ENCODE measurements around the gene CCDC175.

CCDC175 gene

DNA sequence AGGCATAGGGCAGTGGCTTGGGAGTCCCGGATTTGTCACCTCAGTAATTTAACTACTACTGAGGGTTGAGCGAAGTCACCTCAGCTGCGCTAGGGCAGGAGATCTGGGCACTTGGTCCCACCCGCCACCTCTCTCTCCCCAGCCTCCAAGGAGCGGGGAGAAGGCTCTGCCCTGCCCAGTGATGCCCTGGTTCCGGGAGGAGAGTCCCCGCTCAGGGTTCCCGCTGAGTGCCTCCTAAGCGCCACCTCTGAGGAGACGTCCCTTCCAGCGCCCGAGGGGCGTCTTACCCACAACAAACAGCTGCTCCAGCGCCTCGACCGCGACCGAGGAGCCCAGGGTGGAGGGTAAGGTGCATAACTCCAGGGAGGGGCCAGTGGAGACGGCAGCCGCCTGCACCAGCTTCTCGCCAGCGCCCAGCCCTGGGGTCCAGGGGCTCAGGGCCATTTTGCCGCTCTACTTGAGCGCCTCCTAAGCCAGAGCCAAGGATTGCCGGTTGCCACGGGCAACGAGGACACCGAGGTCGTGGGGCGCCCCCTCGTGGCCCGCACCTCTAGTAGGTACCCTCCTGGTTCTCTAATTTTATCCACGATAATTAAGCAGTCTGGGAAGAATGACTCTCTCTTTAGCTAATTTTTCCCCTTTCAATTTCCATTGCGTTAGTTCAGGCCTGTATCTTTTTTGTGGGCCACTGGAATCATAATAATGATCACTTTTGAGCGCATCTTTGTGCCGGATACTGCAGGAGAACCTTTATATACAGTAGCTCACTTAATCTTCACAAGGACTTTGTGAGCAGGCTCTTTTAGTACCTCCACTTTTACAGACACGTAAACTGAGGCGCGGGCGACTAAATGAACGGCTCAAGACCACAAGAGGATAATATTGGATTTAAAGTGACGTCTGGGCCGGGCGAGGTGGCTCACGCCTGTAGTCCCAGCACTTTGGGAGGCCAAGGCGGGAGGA is at the start of gene CCDC175:
Gene CCDC175, minus strand, starts transcription at position 481 of the 963 bp plus-strand sequence. Its CDS starts 37 bp downstream, at position 444.
- DNase-seq, result peak; percentile 81

DNA sequence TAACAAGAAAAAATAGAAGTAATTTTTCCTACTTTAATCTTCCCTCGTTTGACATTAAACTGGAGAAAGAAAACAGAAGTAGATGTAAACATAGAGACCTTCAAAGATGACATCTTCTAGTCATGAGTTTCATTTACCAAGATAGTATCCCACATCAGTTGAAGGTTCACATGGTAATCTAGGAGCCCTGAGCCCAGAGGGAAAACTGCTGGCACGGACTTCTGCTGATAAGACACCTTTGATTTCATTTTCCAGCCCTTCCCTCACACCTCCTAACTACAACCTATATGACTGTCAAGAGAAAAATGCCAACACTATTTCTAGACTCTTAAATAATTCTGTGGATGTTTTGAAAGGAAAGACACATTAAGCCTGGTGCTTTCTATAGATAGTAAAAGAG is 46.0 kb upstream of the CCDC175 start:
- DNase-seq, result no peak

DNA sequence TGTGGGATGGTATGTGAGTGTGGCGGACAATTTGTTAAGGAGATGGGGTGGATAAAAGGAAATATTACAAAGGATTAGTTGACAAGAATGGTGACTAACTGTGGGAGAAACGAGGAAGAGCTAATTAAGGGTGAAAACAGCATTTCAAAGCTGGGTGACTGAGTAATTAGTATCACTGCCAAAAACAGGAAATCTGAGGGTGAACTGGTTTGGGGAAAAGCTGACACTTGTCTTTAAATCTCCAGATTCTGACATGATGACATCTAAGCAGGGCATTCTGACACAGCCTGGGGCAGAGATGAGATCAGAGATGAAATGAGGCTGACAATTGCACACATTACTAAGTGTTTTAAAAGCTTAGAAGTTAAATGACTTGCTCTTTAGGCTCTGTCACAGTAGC is 42.4 kb upstream of the CCDC175 start:
- no peak for DNase-seq

DNA sequence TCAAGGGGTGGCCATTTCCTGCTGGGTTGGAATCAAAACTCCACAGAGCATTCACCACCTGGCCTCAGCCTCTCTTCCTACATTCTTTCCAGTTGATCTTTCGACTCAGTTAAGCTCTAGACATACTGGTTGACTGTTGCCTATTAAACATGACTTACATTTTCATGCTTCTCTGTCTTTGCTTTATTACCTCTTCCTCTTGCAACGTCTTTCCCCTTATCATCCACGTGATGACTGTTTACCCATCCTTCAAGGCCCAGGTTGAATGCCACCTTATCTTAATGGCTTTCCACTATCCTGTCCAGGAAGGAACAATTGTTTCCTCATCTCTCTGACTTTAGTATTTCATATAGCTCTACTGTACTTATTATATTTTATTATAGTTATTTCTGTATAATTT is 24.4 kb upstream of the CCDC175 start:
- DNase-seq, result no peak

DNA sequence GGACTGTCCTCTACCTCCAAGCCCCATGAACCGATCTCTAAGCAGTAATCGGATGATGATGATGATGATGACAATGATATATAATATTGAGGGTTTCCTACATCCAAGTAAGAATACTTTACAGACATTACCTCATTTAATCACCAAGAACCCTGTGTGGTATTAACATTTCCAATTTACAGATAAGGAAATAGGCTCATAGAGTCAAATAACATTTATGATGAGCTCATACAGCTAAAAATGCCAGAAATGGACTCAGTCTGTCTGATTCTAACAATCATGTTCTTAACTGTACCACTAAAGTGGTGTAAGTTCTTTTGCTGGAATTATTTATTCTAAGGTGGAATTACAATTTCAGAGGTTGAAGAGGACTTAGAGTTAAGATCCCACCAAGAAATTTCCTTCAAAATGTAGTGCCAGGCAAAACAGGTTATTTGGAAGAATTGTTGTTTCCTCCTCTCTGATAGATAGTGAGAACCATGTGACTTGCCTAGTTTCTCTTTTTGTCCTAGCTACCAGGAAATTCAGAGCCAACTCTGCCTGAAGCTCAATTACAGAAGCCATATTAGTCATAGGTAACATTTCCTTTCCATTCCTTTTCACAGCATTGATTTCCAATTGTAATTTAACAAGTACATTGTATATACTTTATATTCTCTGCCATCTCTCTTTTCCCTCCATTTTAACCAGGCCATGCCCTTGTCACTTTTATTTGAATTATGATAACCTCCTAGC is 23.8 kb upstream of the CCDC175 start:
- DNase-seq, result no peak

DNA sequence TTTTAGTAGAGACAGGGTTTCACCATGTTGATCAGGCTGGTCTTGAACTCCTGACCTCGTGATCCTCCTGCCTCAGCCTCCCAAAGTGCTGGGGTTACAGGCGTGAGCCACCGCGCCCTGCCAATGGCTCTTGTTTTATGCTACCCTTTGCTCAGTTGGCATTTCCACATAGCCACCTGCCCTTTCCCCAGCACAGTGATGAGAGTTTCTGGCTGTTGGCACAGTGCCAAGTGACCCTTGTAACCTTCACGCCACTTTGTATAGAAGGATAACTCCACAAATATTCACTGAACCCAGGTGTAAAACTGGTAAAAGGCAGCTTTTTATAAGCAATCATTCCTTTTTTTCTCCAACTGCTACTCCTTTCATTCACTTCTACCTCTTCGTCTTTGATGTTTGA is 18.5 kb upstream of the CCDC175 start:
- DNase-seq, result no peak

DNA sequence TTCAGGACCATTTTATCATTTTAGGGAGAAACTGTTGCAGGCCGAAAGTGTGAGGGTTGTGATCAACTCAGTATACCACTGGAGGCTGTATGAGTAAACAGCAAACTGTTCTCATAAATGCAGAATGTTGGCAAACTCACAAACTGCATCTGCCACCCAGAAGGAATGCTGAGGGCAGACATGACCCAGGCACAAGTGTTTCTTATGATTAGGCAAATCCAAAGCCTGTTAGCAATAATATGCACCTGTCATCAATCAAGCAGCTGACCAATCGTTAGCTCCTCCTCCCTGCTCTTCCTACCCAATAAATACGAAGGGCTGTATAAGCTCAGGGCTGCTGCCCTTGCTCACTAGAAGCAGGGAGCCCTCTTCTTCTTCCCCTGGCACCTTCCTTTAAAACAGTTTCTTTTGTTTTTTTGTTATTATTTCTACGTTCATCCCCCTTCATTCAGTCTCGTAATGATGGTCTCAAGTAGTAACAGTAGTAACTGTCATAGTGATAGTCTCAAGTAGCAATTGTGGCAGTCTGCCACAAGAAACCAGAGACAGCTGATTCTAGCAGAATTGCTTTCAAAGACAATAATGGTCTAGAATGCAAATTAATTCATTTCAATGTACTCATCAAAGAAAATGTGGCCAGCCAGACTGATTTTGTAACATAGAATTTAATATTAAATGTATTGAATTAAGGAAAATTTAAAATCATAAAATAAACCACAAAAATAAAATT is 15.2 kb upstream of the CCDC175 start:
- no peak for DNase-seq

DNA sequence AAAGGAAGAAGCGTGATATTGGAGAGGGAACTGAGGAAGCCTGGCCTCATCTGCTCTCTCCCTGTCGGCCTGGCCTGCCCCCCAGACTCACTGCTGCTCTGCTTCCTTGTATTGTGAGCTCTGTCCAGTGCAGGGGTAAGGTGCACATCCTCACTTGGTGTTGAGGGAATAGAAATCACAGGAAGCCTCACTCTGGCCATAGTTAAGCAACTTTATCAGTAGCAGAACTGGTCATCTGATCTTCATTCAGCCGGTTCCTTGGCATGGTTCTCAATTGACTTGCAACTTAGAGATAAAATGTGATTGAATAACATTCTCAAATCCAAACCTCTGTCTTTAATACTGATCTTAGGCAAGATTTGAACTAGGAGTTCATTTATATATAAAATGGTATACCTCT is 11.5 kb upstream of the CCDC175 start:
- no peak for DNase-seq

DNA sequence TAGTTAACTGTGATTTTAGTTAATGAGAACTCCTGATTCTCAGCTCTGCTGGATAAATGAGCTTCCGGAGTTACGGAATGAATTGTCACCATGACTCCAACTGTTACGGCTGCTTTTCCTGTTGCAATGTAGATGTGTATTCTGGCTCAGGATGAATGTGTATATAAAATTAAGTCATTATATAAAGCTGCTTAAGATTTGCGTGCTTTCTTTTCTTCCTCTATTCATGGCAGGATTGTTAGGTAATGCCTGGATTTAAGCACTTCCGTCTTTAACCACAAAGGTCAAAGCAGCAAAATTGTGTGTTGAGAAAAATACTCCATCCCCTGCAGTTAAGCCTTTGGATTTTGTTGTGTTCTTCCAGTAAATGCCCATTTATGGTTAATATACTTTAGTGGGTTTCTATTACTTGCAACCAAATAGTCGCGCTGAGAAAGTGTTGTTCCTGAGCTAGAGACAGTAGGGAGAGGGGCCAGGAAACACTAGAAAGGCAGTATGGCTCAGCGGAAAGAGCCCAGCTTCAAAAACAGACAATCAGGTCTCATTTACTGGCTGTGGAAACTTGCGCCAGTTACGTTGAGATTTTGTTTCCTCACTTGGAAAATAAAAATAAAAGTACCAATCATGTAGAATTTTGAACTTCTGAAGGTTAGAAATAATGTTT is 9.4 kb upstream of the CCDC175 start:
- DNase-seq, result no peak

DNA sequence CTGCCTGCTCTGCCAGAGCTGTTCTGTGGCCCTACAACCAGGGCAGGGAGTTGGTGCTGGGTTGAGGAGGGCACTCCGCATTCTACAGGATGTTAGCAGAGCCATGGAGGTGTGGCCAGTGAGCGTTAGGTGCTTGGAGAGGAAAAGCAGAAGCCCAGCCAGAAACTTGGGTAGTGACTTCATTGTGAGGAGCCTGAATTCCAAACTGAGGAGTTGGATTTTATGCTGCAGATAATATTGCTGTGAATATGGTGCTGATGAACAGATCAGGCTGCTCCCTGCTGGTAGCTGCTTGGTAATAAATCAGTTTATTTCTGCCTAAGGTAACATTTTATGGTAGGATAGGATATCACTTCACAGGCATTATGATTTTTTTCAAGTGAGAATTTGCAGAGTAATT is 7.1 kb upstream of the CCDC175 start:
- no peak for DNase-seq

DNA sequence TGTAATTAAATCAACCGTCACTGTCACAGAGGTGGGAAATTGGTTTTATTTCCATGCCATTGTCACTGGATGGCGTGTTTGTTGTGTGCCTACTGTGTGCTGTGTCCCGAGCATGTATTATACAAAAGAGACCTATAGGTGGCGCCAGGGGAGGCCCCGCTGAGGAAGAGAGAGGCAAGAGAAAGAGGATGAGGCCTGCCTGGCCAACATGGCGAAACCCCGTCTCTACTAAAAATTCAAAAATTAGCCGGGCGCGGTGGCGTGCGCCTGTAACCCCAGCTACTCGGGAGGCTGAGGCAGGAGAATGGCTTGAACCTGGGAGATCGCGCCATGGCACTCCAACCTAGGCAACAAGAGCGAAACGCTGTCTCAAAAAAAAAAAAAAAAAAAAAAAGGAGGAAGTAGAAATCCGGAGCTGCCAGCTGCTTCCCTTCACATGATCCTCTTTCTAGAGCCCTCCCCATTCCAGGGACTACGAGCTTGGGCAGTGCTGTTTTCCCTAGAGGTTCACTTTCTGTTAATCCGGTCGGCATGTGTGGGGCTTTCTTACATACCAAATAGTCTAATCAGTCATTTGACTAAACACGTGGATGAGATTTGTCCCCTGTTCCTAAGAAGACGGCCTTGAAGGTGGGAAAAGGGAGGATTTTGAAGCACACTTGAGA is 6.4 kb upstream of the CCDC175 start:
- DNase-seq, result no peak

DNA sequence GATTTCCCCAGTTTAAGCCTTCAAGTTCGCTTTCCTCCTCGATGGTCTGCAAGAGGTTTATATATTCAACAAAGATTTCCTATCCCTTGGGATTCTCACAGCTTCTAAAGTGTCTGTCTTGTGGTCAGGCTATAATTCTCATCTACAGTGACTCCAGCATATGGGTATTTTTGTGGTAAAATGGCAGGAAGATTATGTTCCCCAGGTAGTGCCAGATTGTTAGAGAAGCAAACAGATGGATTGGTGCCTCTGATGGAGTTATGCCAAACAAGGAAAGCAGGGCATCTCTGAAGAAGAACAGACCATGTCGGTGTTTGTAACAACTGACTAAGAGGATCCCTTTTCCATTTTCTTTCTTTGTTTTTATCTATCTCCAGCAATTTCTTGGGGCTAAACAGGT is 5.5 kb upstream of the CCDC175 start:
- no peak for DNase-seq

DNA sequence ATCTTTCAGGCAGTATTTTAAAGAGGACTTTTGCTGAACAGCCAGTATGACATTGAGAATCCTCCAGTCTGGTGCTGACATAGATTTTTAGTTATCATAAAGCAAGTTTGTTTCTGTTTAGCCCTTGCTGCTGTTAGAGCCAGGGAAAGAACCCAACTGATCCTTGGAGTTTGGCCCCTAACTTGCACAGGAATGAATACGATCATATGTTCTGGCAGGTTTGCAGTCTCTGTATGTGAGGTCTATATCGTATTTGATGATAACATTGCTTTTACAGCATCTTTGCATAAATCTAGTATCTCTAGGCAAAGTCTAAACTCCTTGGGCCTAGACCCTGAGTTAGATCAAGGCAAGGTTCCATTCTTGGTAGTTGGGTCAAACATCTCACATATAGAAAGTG is 4.3 kb upstream of the CCDC175 start:
- no peak for DNase-seq

DNA sequence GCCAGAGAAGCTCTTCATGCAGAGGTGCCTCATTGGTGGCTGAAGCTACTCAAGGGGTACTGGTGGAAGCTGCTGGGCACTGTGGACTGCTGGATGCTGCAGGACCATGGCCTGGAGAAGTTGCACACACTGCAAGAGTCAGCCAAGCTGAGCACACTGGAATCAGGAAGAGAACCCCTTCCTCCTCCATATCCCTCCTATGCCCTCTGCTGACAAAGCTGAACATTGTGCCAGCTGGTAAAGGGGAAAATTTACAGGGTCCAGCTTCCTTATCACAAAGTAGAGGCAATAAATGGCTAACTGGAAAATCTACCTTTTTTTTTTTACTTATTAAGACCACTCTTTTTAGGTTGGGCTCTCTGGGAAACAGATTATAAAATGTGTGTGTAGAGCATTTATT is 6.5 kb downstream of the CCDC175 start:
- no peak for DNase-seq

DNA sequence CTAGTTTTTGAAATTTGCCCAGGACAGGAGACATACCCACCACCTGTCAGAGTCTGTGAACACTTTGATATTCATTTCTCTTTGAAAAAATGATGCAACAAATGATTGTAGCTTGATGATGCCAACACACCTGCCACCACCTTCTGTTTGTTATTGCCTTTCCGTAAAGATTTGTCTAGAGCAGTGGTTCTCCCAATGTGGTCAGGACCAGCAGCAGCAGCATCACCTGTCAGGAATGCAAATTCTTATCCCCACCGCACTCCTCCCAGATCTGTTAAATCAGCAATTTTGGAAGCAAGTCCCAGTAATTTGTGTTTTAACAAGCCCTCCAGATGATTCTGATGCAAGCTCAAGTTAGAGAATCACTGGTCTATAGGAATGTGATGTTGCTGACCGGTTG is 9.9 kb downstream of the CCDC175 start:
- DNase-seq, result no peak

DNA sequence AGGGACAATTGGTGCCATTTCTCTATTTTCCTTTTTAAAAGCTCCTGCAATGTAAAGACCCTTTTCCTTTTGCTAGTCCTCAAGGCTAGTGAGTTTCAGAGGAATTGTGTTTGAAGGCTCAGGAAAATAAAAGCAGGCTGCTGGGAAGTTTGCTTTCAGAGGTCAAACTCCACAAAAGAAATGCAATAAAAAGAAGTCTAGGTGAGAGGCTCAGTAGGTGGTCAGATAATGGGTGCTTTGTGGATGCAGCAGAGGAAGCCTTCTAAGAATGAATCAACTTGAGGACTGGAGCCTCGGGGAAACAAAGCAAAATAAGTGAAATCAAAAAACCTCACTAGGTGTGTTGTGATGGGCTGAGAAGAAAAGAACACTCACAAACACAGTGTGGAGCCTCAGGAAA is 10.3 kb downstream of the CCDC175 start:
- DNase-seq, result no peak

DNA sequence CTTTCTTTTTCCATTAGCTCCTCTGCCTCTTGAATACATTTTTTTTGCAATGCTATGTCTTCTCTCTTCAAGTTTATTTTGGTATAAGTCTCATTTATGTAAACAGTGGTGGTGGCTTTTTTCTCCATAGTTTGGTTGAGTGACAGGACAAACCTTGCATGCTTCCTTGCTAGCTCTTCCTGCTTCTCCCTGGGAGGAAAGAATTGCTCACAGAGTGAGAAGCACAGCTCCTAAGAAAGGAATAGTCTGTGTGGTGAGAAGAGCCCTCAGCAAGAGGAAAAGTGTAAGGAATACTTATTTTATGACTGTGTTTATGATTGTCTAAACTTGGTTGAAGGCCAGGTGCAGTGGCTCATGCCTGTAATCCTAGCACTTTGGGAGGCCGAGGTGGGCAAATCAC is 11.5 kb downstream of the CCDC175 start:
- DNase-seq, result no peak

DNA sequence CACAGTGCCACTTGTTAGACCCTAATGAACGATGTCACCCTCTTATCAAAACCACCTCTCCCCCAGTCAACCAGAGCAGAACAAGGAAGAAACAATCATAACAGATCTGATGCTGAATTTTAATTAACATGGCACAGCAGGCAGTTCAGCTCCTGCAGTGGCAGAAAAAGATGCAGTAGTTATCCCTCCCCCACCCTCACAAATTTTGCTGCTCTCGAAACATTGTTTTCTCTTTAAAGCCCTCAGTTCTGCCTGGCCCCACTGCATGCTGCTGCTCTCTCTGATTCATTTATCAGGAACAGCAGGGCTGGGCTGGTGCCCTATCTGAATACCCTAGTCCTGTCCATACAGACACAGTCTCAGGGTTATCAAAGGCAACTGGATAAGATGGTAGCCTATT is 12.2 kb downstream of the CCDC175 start:
- no peak for DNase-seq

DNA sequence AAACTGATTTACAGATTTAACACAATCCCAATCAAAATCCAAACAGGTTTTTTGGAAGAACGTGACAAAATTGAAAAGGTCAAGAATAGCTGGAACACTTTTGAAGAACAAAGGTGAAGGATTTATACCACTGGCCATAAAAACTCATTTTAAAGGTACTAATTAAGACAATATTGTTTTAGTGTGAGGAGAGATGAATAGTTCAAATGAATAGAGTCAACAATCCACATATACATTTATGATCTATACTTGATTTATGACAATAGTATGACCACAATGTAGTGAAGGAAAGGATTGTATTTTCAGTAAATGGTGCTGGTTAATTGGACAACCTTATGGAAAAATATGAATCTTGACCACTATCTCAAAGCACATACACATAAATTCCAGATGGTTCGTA is 29.3 kb downstream of the CCDC175 start:
- DNase-seq, result no peak

DNA sequence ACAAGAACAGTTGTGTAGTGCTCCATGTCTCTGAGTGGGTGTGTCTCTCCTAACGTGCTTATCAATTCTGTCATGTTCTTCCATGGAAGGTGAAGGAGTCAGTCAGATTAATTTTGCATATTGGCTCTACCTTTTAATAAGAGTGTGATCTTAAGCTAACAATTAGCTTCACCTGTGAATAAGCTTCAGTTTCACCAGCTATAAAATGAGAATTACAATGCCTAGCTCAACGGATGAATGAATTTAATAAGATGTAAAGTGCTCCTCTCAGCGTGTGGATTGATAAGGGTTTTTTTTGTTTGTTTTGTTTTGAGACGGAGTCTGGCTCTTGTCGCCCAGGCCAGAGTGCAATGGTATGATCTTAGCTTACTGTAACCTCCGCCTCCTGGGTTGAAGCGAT is 32.7 kb downstream of the CCDC175 start:
- DNase-seq, result no peak

DNA sequence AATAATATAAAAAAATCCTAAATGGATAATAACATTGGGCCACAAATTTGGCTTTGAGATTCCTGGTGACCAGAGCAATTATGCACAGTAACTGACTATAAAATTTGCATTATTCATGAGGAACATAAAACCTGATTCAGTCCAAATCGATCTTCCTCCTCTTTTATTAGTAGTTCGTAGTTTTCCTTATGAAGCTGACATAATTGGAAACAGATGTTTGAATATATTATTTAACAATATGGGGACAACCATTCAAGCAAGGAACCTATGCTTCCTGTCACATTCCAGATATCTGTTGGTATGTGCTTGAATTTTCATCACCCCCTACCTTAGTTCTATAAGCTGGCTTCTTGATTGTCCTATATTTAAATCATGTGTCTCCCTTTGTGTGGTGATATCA is 34.9 kb downstream of the CCDC175 start:
- no peak for DNase-seq

DNA sequence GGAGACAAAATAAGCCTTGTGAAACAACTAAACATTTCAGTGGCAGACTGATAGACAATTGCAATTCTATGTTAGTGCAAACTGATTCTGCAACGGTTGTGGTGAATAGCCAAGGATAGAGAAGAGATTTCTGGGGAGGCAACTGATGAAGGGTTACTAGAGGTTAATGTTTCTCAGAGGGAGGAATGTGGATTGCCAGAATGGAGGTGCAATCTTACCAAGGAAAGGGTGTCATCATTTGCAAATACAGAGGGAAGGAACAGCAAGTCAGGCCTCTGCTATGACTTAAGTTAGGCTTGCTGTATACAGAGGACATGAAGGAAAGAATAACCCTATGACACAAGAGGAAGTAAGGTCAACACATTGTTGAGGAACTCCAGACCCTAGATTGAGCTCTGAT is 35.8 kb downstream of the CCDC175 start:
- no peak for DNase-seq
